Spleen (tissue), 11 donors: ENCODE data around the gene RAPGEF4. TPM values are rescaled to one million over a fixed set of nuclear protein-coding genes. Genes with fewer than 3 reads are reported as not detected.
A peak's percentile ranks its signal among the peaks of the same experiment; 100 is the strongest.

ENCODE experiments used
- DNase-seq: peaks from one replicate; pipeline ENCODE4 v3.0.0-alpha.2; 2020
- H3K27ac ChIP-seq, 8 donors: fragments of 200-600 bp; sonication (generic) in 7 of 8; 1 replicate in 4 of 8; 2 replicates in 4 of 8; pipeline versions ENCODE4 v1.5.0 to v1.8.0; 2016 to 2021; ENCODE audit warnings: inconsistent platforms in 4 of 8, mild to moderate bottlenecking in 4 of 8, moderate library complexity in 1 of 8
- H3K27me3 ChIP-seq, 7 donors: fragments of 200-600 bp; sonication (generic) in 6 of 7; replicated peaks in 1 of 7; 1 replicate in 4 of 7; 2 replicates in 3 of 7; pipeline versions ENCODE4 v1.5.0 to v1.8.0; 2016 to 2021; ENCODE audit warnings: inconsistent platforms in 3 of 7, mild to moderate bottlenecking in 1 of 7
- H3K36me3 ChIP-seq, 6 donors: fragments of 200-600 bp; sonication (generic) in 5 of 6; 1 replicate in 4 of 6; 2 replicates in 2 of 6; pipeline versions ENCODE4 v1.5.0 to v1.8.0; 2016 to 2021; ENCODE audit warnings: inconsistent platforms in 2 of 6
- H3K4me1 ChIP-seq, 6 donors: fragments of 200-600 bp; sonication (generic) in 5 of 6; 1 replicate in 3 of 6; 2 replicates in 3 of 6; pipeline versions ENCODE4 v1.5.0 to v1.8.0; 2016 to 2021; ENCODE audit warnings: inconsistent platforms in 3 of 6
- H3K4me3 ChIP-seq, 8 donors: fragments of 200-600 bp; sonication (generic) in 7 of 8; 1 replicate in 4 of 8; 2 replicates in 4 of 8; pipeline versions ENCODE4 v1.5.0 to v1.8.0; 2016 to 2021; ENCODE audit warnings: inconsistent platforms in 4 of 8, mild to moderate bottlenecking in 4 of 8, moderate library complexity in 2 of 8
- H3K9me3 ChIP-seq, 8 donors: fragments of 200-600 bp; sonication (generic) in 7 of 8; 1 replicate in 4 of 8; 2 replicates in 4 of 8; pipeline versions ENCODE4 v1.5.0 to v1.8.0; 2016 to 2021; ENCODE audit warnings: inconsistent platforms in 4 of 8
- POLR2A ChIP-seq, 3 donors: fragments of 450-650 bp; IDR thresholded peaks; one replicate each; pipeline ENCODE4 v1.5.1; 2017; ENCODE audit warnings: antibody characterized with exemption in 3 of 3, mild to moderate bottlenecking in 1 of 3
- POLR2AphosphoS5 ChIP-seq, 3 donors: sonication (generic); formaldehyde crosslinking; IDR thresholded peaks; one replicate each; pipeline ENCODE4 v1.5.1; 2017; ENCODE audit warnings: antibody characterized with exemption in 3 of 3
- WGBS, 5 donors: extraction: QIAGEN DNeasy Blood & Tissue Kit in 3 of 5; methylation state at CpG; one replicate each; pipeline versions ENCODE4 v1.1.5 to v1.1.7; 2013 to 2018; 5-methylcytosine and 5-hydroxymethylcytosine counted together
- intact Hi-C: fragments of 100-400 bp; cut with DNase I; formaldehyde crosslinking; loops from one replicate; pipeline ENCODE4 v1.15.0; 2023; ENCODE audit warnings: low total_unique reads
- polyA plus RNA-seq, 3 donors: library from polyadenylated mRNA; stranded (reverse); fragments of 200-250 nt; gene quantifications; one replicate each; pipeline ENCODE4 v1.2.1, GENCODE V29; 2013
- total RNA-seq, 7 donors: library from RNA; depleted of rRNA in 3 of 7; stranded (reverse); fragments of >200 nt in 3 of 7; fragmentation: NEBNext Ultra II Directional in 4 of 7; extraction: Animal tissue kit (Norgen Biotek cat#: 25700) in 4 of 7; gene quantifications; one replicate each; pipeline versions ENCODE4 v1.1.0 to v1.2.1, GENCODE V29; 2016 to 2021
- TF ChIP-seq, protein P1 (sequence below), 11 experiments: fragments of 200-600 bp in 7 of 11; fragments of 450-650 bp in 4 of 11; sonication (generic) in 4 of 11; IDR thresholded peaks in 8 of 11; conservative IDR thresholded peaks in 3 of 11; 1 replicate in 7 of 11; 2 replicates in 4 of 11; pipeline versions ENCODE4 v1.4.0 to v1.8.0; 2016 to 2021; ENCODE audit warnings: antibody characterized with exemption in 11 of 11, inconsistent platforms in 4 of 11, mild to moderate bottlenecking in 1 of 11
- donor health status: healthy with polysubstance abuse.
- donor health status: DM: no; HTN: no; CAD: no; lungs with moderate emphysema.
- donor health status: DM: no; HTN: no; CAD: no.
- donor health status: Bipolar disorder and iron deficiency.
- donor health status: healthy.
- donor health status: DM: no; HTN: no; CAD: no.
- donor health status: DM: yes; HTN: yes; CAD: no.

RAPGEF4 gene
- total and polyA plus RNA-seq, 10 donors = 0.52 to 11.0 (median 1.9) TPM

DNA sequence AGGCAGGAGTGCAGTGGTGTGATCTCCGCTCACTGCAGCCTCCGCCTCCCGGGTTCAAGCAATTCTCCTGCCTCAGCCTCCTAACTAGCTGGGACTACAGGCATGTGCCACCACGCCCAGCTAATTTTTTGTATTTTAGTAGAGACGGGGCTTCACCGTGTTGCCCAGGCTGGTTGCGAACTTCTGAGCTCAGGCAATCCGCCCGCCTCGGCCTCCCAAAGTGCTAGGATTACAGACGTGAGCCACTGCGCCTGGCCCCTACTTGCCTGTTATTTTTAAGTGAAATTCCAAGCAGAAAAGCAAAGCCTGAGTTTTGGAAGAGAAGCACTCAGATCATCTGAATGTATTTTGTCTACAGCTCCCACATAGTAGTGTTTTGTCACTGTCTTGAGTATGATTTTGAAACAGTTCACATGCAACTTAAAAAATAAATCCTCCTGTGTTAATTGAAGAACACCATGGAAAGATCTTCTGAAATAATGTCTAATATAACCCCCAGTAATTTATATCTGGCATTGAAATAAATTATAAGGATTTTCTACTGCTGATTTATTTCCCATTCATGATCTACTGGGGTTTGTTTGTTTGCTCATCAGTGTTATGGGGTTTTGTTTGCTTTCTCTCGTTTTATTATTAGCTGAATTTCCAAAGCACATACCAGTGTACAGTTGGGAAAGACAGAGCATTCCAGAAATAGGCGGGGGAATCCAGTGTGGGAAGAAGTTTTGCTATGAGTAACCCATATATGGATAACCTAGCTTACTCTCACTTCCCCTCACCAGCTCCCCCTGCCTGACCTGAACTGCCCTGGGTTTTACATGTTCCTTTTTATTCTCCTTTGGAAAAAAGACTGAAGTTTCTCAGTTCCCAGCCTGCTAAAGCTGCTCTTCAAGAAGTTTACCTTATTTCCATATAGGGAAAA, 259.9 kb downstream of the RAPGEF4 start:
- Histone ChIP-seq H3K27ac (peak overlapping the region in 4 of 8 donors; percentile 11 to 41 (median 36)), H3K4me1 (peaks cover 0 to 10% (median 0%) of the 10 kb centered on the region in 6 donors), H3K27me3 (peaks cover 0 to 4% (median 0%) of the 10 kb centered on the region in 7 donors), H3K36me3 (no peaks in the 10 kb centered on the region), H3K4me3 (no peak overlapping the region), H3K9me3 (no peaks in the 10 kb centered on the region)
- DNase-seq = no peak
- TF ChIP-seq POLR2AphosphoS5 (IDR thresholded peaks at IDR 0.05) (no peak), POLR2A (IDR thresholded peaks at IDR 0.05) (no peak)
- TF ChIP-seq, protein P1, sequence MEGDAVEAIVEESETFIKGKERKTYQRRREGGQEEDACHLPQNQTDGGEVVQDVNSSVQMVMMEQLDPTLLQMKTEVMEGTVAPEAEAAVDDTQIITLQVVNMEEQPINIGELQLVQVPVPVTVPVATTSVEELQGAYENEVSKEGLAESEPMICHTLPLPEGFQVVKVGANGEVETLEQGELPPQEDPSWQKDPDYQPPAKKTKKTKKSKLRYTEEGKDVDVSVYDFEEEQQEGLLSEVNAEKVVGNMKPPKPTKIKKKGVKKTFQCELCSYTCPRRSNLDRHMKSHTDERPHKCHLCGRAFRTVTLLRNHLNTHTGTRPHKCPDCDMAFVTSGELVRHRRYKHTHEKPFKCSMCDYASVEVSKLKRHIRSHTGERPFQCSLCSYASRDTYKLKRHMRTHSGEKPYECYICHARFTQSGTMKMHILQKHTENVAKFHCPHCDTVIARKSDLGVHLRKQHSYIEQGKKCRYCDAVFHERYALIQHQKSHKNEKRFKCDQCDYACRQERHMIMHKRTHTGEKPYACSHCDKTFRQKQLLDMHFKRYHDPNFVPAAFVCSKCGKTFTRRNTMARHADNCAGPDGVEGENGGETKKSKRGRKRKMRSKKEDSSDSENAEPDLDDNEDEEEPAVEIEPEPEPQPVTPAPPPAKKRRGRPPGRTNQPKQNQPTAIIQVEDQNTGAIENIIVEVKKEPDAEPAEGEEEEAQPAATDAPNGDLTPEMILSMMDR (IDR thresholded peaks at IDR 0.05 in 8 of 11, conservative IDR thresholded peaks at IDR 0.05 in 3 of 11) = no peak
- intact Hi-C loops = no loop called here
- WGBS, 5 donors = 75 to 81% (median 76%) methylated on average over 14 of the region's 14 CpGs

GRCh38 chr2:172996387-172996961, 260.8 kb downstream of the RAPGEF4 start:
- H3K27ac ChIP-seq = no peak overlapping the region
- 64 to 78% (median 68%) methylated on average over 4 to 5 of the region's 5 CpGs for WGBS, 5 donors
- H3K4me3 ChIP-seq = no peak overlapping the region
- TF ChIP-seq POLR2AphosphoS5 (IDR thresholded peaks at IDR 0.05) = no peak
- TF ChIP-seq, protein P1 (IDR thresholded peaks at IDR 0.05 in 8 of 11, conservative IDR thresholded peaks at IDR 0.05 in 3 of 11) = no peak
- no peak for TF ChIP-seq POLR2A (IDR thresholded peaks at IDR 0.05)
- H3K9me3 ChIP-seq = no peaks in the 10 kb centered on the region
- intact Hi-C loops = no loop called here
- H3K4me1 ChIP-seq = peaks cover 0 to 10% (median 0%) of the 10 kb centered on the region in 6 donors
- peaks cover 0 to 4% (median 0%) of the 10 kb centered on the region in 7 donors for H3K27me3 ChIP-seq
- no peak for DNase-seq
- no peaks in the 10 kb centered on the region for H3K36me3 ChIP-seq

- intact Hi-C loops = no loop called here
- no peaks in the 10 kb centered on the region for H3K36me3 ChIP-seq
- 94 to 99% (median 96%) methylated on average over 2 of the region's 2 CpGs for WGBS, 5 donors
- H3K9me3 ChIP-seq = no peaks in the 10 kb centered on the region
- no peak overlapping the region for H3K27ac ChIP-seq
- H3K4me3 ChIP-seq = no peak overlapping the region
- H3K4me1 ChIP-seq = peaks cover 0 to 10% (median 0%) of the 10 kb centered on the region in 6 donors
- no peak for DNase-seq
- peaks cover 0 to 4% (median 0%) of the 10 kb centered on the region in 7 donors for H3K27me3 ChIP-seq
- TF ChIP-seq POLR2AphosphoS5 (IDR thresholded peaks at IDR 0.05) = no peak
- TF ChIP-seq, protein P1 (IDR thresholded peaks at IDR 0.05 in 8 of 11, conservative IDR thresholded peaks at IDR 0.05 in 3 of 11) = no peak
- TF ChIP-seq POLR2A (IDR thresholded peaks at IDR 0.05) = no peak
Observed at GRCh38 chr2:172997031-172997430, 261.4 kb downstream of the RAPGEF4 start.
